SK-N-SH treated with all-trans-retinoic acid at 6 μM for 48 hours (cell line): Measurements from ENCODE around the gene SPACA6.

Experiments used
- BACH2 ChIP-seq: fragments of 250-450 bp; sonication (Bioruptor Pico); IDR thresholded peaks from 2 replicates; pipeline ENCODE4 v1.9.0; 2021; ENCODE audit warnings: mild to moderate bottlenecking, borderline replicate concordance
- ISL1 ChIP-seq: fragments of 250-450 bp; sonication (Bioruptor Pico); IDR thresholded peaks from 2 replicates; pipeline ENCODE4 v2.1.2; 2022; ENCODE audit warnings: mild to moderate bottlenecking, moderate library complexity
- RARB ChIP-seq: fragments of 250-450 bp; sonication (Bioruptor Pico); IDR thresholded peaks from 2 replicates; pipeline ENCODE4 v1.8.0; 2021; ENCODE audit warnings: mild to moderate bottlenecking, moderate library complexity
- SNAI2 ChIP-seq: fragments of 250-450 bp; sonication (Bioruptor Pico); IDR thresholded peaks from 2 replicates; pipeline ENCODE4 v1.5.0; 2020; ENCODE audit warnings: mild to moderate bottlenecking, moderate library complexity
- ZNF8 ChIP-seq: fragments of 450-650 bp; formaldehyde crosslinking; IDR thresholded peaks from 2 replicates; pipeline ENCODE4 v1.5.0; 2020; ENCODE audit warnings: mild to moderate bottlenecking, moderate library complexity
- TF ChIP-seq, protein P1 (sequence below): fragments of 250-450 bp; sonication (Bioruptor Pico); IDR thresholded peaks from 2 replicates; pipeline ENCODE4 v1.8.0; 2020; ENCODE audit warnings: mild to moderate bottlenecking, moderate library complexity, borderline replicate concordance
- TF ChIP-seq, protein P2 (sequence below): fragments of 250-450 bp; sonication (Bioruptor Pico); IDR thresholded peaks from 2 replicates; pipeline ENCODE4 v1.5.1; 2020; ENCODE audit warnings: low read depth, mild to moderate bottlenecking, moderate library complexity

- TF ChIP-seq SNAI2 (CRISPR knock-in tag) (no peak), BACH2 (CRISPR knock-in tag) (no peak), RARB (no peak), ISL1 (CRISPR knock-in tag) (no peak), ZNF8 (CRISPR knock-in tag) (no peak)
- TF ChIP-seq, protein P1, sequence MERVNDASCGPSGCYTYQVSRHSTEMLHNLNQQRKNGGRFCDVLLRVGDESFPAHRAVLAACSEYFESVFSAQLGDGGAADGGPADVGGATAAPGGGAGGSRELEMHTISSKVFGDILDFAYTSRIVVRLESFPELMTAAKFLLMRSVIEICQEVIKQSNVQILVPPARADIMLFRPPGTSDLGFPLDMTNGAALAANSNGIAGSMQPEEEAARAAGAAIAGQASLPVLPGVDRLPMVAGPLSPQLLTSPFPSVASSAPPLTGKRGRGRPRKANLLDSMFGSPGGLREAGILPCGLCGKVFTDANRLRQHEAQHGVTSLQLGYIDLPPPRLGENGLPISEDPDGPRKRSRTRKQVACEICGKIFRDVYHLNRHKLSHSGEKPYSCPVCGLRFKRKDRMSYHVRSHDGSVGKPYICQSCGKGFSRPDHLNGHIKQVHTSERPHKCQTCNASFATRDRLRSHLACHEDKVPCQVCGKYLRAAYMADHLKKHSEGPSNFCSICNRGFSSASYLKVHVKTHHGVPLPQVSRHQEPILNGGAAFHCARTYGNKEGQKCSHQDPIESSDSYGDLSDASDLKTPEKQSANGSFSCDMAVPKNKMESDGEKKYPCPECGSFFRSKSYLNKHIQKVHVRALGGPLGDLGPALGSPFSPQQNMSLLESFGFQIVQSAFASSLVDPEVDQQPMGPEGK, result no peak
- TF ChIP-seq, protein P2, sequence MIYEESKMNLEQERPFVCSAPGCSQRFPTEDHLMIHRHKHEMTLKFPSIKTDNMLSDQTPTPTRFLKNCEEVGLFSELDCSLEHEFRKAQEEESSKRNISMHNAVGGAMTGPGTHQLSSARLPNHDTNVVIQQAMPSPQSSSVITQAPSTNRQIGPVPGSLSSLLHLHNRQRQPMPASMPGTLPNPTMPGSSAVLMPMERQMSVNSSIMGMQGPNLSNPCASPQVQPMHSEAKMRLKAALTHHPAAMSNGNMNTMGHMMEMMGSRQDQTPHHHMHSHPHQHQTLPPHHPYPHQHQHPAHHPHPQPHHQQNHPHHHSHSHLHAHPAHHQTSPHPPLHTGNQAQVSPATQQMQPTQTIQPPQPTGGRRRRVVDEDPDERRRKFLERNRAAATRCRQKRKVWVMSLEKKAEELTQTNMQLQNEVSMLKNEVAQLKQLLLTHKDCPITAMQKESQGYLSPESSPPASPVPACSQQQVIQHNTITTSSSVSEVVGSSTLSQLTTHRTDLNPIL (CRISPR knock-in tag), result no peak
Observed at GRCh38 chr19:51689751-51690453, 3.2 kb upstream of the SPACA6 start.
